ENCODE data around the gene FNIP2.
"Not testable (repeated sequence)": the region's sequence is repeated elsewhere in the genome, so short reads cannot be mapped to it uniquely, and the experiment has no call there.

Gene FNIP2

GRCh38 chr4:158915683-158916241 is 146.9 kb downstream of the FNIP2 start:
- no peak for DNase-seq (ENCODE audit: low read depth)

GRCh38 chr4:158920452-158920996 is 151.7 kb downstream of the FNIP2 start:
- not testable (repeated sequence) for DNase-seq (ENCODE audit: low read depth)

- DNase-seq (ENCODE audit: low read depth), result not testable (repeated sequence)
These were observed 158.9 kb downstream of the FNIP2 start for GRCh38 chr4:158927774-158928173.

DNA sequence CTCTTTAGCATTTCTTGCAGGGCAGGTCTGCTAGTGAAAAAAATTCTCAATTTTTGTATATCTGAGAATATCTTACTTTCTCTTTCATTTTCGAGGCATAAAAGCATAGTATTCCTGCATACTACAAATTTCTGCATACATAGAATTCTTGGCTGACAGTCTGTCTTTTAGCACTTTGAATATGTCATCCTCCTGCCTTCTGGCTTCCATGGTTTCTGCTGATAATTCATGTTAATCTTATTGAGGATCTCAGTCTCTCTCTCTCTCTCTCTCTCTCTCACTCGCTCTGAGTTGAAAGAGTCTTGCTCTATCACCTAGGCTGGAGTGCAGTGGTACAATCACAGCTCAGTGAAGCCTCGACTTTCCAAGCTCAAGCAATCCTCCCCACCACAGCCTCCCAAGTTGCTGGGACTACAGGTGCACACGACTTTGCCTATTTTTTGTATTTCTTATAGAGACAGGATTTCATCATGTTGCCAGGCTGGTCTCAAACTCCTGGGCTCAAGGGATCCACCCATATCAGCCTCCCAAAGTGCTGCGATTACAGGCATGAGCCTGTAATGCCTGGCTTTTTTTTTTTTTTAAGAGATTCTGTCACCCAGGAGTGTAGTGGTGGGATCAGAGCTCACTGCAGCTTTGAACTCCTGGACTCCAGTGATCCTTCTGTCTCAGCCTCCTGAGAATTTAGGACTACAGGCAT is 161.3 kb downstream of the FNIP2 start:
- DNase-seq (ENCODE audit: low read depth), result no peak

DNA sequence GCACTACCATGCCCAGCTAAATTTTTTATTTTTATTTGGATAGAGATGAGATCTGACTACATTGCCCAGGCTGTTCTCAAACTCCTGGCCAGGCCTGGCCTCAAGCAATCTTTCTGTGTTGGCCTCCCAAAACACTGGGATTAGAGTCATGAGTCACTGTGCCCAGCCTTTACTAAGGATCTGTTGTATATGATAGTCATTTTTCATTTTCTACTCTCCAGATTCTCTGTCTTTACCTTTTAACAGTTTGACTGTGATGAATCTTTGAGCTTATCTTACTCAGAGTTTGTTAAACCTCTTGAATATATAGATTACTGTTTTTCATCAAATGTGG is 161.8 kb downstream of the FNIP2 start:
- DNase-seq (ENCODE audit: low read depth), result no peak

GRCh38 chr4:158933236-158933635 is 164.4 kb downstream of the FNIP2 start:
- no peak for DNase-seq (ENCODE audit: low read depth)

- no peak for DNase-seq (ENCODE audit: low read depth)
These were observed 166.3 kb downstream of the FNIP2 start for GRCh38 chr4:158934996-158935669.

- DNase-seq (ENCODE audit: low read depth), result no peak
These were observed 167.4 kb downstream of the FNIP2 start for GRCh38 chr4:158936238-158936637.

DNA sequence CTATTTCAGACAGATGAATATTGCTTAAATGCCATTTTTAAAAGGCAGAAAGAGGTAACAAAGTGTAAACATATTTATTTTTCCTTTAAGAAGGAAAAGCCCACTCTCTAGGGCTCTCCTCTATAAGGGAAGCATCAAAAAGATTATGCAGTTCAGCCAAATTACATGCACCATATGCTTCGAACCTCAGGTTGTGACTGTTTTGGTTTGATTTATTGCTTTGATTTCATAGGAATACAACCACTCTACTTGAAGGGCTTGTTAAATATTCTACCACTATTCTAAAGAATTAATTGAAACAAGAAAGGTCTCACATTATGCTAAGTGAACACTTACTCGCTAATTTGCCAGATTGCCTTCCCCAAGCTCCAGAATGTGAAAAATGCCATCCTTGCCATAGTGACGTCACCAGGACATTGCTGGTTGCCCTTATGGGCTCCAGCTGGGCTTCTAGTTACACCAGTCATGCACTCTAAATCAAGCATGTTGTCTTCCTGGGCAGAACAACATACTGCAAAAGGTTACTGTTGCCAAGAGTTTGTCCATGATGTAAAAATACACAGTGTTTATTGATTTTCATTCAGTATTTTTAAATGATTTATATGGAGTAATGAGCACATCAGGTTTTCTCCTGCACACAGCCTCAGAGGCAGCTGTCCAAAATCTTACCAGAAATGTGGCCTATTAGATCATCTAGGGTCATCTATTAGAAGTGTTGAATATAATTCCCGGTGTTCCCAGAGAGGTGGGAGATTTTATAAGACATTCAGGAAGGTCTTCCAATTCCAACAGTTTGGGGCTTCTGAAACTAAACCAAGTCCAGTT is 169.6 kb downstream of the FNIP2 start:
- DNase-seq (ENCODE audit: low read depth), result no peak

DNA sequence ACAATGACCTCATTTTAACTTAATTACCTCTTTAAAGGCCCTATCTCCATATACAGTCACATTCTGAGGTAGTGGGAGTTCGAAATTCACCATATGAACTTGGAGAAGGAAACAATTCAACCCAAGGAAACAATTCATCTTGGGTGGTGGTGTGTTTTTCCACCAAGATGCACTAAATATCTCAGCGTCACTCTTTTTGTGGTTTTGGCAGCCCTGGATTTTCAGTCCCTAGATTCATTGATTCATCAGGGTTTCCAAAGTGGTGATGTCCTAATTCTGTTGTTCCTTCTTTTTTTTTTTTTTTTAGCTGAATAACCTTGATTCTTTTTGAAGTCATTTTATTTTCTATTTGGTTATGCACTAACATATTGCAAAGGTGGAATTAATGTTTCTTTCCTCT is 171.4 kb downstream of the FNIP2 start:
- DNase-seq (ENCODE audit: low read depth), result no peak

DNA sequence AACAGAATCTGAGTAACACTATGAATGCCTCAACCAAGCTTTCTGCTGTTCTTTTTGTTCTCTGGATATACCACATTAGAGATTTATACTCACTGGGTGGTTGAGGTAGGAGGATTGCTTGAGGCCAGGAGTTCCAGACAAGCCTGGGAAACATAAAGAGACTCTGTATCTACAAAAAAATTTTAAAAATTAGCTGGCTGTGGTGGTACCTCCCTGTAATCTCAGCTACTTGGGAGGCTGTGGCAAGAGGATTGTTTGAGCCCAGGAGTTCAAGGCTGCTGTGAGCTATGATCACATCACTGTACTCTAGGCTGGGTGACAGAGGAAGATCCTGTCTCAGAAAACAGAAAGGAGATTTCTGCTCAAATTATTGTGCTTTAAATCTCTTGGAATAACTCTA is 172.5 kb downstream of the FNIP2 start:
- no peak for DNase-seq (ENCODE audit: low read depth)

- no peak for DNase-seq (ENCODE audit: low read depth)
These were observed 173.1 kb downstream of the FNIP2 start for GRCh38 chr4:158941895-158942294.

DNA sequence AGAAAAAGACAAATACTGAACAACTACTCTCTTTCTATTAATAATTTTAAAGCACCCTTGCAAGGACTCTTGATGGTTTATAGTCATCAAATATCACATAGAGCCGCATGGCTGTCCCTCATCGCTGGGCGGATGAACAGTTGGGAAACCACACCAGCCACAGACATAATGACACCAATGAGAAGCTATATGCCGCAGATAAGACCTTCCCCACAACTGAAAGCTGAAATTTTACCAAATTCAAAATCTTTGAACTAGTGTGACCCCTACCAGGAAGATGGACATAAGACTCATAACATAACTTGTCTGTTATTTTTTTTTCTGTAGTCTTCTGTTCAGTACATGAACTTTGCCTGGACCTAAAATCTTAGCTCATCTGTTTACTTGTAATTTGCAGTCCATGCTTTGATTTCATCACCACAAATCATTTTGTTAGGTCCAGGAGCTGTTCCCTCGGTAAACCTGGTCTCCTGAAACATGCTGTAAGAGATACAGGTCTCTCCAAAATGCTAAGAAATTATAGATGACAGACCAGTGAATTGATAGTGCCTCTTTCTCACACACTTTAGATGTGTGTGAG is 176.8 kb downstream of the FNIP2 start:
- DNase-seq (ENCODE audit: low read depth), result no peak

- no peak for DNase-seq (ENCODE audit: low read depth)
These were observed 178.0 kb downstream of the FNIP2 start for GRCh38 chr4:158946825-158947224.

- DNase-seq (ENCODE audit: low read depth), result no peak
These were observed 179.2 kb downstream of the FNIP2 start for GRCh38 chr4:158948071-158948470.

GRCh38 chr4:158949099-158949498 is 180.3 kb downstream of the FNIP2 start:
- no peak for DNase-seq (ENCODE audit: low read depth)

DNA sequence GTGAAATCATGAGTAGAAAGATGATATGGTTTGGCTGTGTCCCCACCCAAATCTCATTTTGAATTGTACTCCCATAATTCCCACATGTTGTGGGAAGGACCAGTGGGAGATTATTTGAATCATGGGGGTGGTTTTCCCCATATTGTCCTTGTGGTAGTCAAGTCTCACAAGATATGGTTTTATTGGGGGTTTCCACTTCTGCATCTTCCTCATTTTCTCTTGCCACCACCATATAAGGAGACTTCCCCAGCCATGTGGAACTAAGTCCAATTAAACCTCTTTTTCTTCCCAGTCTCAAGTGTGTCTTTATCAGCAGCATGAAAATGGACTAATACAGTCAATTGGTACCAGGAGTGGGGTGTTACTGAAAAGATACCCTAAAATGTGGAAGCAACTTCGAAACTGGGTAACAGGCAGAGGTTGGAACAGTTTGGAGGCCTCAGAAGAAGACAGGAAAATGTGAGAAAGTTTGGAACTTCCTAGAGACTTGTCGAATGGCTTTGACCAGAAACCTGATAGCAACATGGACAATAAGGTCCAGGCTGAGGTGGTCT is 183.5 kb downstream of the FNIP2 start:
- not testable (repeated sequence) for DNase-seq (ENCODE audit: low read depth)

DNA sequence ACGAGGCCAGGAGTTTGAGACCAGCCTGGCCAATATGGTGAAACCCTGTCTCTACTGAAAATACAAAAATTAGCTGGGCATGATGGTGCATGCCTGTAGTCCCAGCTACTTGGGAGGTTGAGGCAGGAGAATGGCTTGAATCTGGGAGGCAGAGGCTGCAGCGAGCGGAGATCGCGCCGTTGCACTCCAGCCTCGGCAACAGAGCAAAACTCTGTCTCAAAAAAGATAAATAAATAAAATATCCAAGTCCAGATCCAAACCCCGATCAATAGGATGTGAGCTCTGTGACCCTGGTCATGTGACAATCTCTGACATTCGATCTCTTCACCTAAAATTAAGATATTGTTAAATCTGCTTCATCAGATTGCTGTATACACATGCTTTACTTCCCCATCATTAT is 187.5 kb downstream of the FNIP2 start:
- DNase-seq (ENCODE audit: low read depth), result not testable (repeated sequence)

DNA sequence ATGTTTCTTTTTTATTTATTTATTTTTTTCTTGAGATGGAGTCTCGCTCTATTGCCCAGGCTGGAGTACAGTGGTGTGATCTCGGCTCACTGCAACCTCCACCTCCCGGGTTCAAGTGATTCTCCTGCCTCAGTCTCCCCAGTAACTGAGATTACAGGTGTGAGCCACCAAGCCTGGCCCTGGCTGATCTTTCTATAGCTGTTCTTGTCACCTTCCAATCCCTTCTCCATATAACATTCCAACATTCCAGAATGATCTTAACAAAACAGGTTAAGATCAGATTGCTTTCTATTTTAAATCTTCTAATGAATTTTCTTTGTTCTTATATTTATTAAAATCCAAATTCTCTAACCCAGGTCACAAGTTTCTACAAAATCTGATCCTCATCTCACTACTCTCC is 188.1 kb downstream of the FNIP2 start:
- DNase-seq (ENCODE audit: low read depth), result not testable (repeated sequence)
